Smooth muscle cell (in vitro differentiated cells): ENCODE data around the gene PDE4A. TPM values are rescaled to one million over a fixed set of nuclear protein-coding genes. Genes with fewer than 3 reads are reported as not detected.
"Not testable (repeated sequence)": the region's sequence is repeated elsewhere in the genome, so short reads cannot be mapped to it uniquely, and the experiment has no call there.

ENCODE experiments used
- DNase-seq: peaks from one replicate; lab custom pipeline; 2025; ENCODE audit not compliant: unreplicated experiment; lab: John Stamatoyannopoulos, UW
- H2AFZ ChIP-seq: fragments of 200-600 bp; sonication (generic); 2 replicates; pipeline ENCODE4 v1.6.0; 2016; ENCODE audit warnings: antibody characterized with exemption, low read depth, mild to moderate bottlenecking
- H3F3A ChIP-seq: fragments of 200-600 bp; sonication (generic); 2 replicates; pipeline ENCODE4 v1.6.0; 2017; ENCODE audit warnings: antibody characterized with exemption, low read depth
- H3K27ac ChIP-seq: fragments of 200-600 bp; sonication (generic); 2 replicates; pipeline ENCODE4 v1.5.1; 2016; ENCODE audit warnings: low read depth, mild to moderate bottlenecking
- H3K27me3 ChIP-seq: fragments of 200-600 bp; sonication (generic); 2 replicates; pipeline ENCODE4 v1.6.1; 2016; ENCODE audit warnings: low read depth, mild to moderate bottlenecking
- H3K36me3 ChIP-seq: fragments of 200-600 bp; sonication (generic); 2 replicates; pipeline ENCODE4 v1.5.1; 2016; ENCODE audit warnings: low read depth
- H3K4me1 ChIP-seq: fragments of 200-600 bp; sonication (generic); 2 replicates; pipeline ENCODE4 v1.5.1; 2016; ENCODE audit warnings: low read depth
- H3K4me2 ChIP-seq: fragments of 200-600 bp; sonication (generic); 2 replicates; pipeline ENCODE4 v1.6.0; 2016; ENCODE audit warnings: mild to moderate bottlenecking
- H3K4me3 ChIP-seq: fragments of 200-600 bp; sonication (generic); 2 replicates; pipeline ENCODE4 v1.5.1; 2016; ENCODE audit warnings: mild to moderate bottlenecking
- H3K79me2 ChIP-seq: fragments of 200-600 bp; sonication (generic); 2 replicates; pipeline ENCODE4 v1.6.0; 2016; ENCODE audit warnings: low read depth, mild to moderate bottlenecking
- H3K9ac ChIP-seq: fragments of 200-600 bp; sonication (generic); 2 replicates; pipeline ENCODE4 v1.6.0; 2016; ENCODE audit warnings: low read depth
- H3K9me3 ChIP-seq: fragments of 200-600 bp; sonication (generic); replicated peaks from 2 replicates; pipeline ENCODE4 v1.5.1; 2016; ENCODE audit warnings: low read depth
- H4K20me1 ChIP-seq: fragments of 200-600 bp; sonication (generic); 2 replicates; pipeline ENCODE4 v1.6.0; 2016; ENCODE audit warnings: low read depth
- WGBS: methylation state at CpG from one replicate; pipeline ENCODE4 v1.1.7; 2016; ENCODE audit warnings: low lambda C conversion rate; 5-methylcytosine and 5-hydroxymethylcytosine counted together
- polyA plus RNA-seq: library from polyadenylated mRNA; unstranded; fragments of >200 nt; fragmentation: Nextera tagmentation; extraction: Ambion mirVana; gene quantifications from 2 replicates; pipeline ENCODE4 v1.2.1, GENCODE V29; 2016
- total RNA-seq: library from RNA; depleted of rRNA; stranded (reverse); fragments of >200 nt; gene quantifications from 2 replicates; pipeline ENCODE4 v1.2.3, GENCODE V29; 2014
- TF ChIP-seq, protein P1 (sequence below): fragments of 200-600 bp; sonication (generic); IDR thresholded peaks from 2 replicates; pipeline ENCODE4 v1.5.1; 2017; ENCODE audit warnings: borderline replicate concordance, mild to moderate bottlenecking, antibody characterized with exemption; ENCODE audit not compliant: insufficient read depth, poor library complexity, severe bottlenecking

The PDE4A gene
- total and polyA plus RNA-seq, 2 experiments from 2014 or later = 2.7 to 16.4 TPM

DNA sequence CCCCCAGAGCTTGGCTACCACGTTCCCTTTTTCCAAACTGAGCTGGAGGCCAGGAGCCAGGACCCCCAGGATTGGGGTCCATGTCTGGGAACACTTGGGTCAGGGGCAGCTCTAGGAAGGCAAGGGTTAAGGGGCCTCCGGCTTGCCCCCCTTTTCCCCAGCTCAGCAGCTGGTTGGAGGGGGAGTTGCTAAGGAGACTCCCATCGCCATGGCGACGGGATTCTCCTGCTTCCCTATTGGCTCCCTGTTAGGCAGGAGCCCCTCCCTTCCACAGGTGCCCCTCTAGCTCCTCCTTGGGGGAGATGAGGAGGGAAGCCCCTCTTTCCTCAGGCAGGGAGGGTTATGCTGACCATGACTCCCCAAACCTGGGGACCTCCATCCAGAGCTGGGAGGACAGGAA, 33.9 kb downstream of the PDE4A start:
- no peaks in the 10 kb centered on the region for H4K20me1 ChIP-seq
- H3F3A ChIP-seq = no peaks in the 10 kb centered on the region
- H3K4me3 ChIP-seq = no peak overlapping the region
- no peak overlapping the region for H3K27ac ChIP-seq
- 66% methylated on average over 5 of the region's 5 CpGs for WGBS
- TF ChIP-seq, protein P1, sequence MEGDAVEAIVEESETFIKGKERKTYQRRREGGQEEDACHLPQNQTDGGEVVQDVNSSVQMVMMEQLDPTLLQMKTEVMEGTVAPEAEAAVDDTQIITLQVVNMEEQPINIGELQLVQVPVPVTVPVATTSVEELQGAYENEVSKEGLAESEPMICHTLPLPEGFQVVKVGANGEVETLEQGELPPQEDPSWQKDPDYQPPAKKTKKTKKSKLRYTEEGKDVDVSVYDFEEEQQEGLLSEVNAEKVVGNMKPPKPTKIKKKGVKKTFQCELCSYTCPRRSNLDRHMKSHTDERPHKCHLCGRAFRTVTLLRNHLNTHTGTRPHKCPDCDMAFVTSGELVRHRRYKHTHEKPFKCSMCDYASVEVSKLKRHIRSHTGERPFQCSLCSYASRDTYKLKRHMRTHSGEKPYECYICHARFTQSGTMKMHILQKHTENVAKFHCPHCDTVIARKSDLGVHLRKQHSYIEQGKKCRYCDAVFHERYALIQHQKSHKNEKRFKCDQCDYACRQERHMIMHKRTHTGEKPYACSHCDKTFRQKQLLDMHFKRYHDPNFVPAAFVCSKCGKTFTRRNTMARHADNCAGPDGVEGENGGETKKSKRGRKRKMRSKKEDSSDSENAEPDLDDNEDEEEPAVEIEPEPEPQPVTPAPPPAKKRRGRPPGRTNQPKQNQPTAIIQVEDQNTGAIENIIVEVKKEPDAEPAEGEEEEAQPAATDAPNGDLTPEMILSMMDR = no peak
- H2AFZ ChIP-seq = no peak overlapping the region
- no peaks in the 10 kb centered on the region for H3K4me1 ChIP-seq
- no peak overlapping the region for H3K9ac ChIP-seq
- H3K4me2 ChIP-seq = no peak overlapping the region
- no peak for DNase-seq
- no peaks in the 10 kb centered on the region for H3K9me3 ChIP-seq
- H3K36me3 ChIP-seq = no peaks in the 10 kb centered on the region
- H3K79me2 ChIP-seq = no peaks in the 10 kb centered on the region
- H3K27me3 ChIP-seq = no peaks in the 10 kb centered on the region

DNA sequence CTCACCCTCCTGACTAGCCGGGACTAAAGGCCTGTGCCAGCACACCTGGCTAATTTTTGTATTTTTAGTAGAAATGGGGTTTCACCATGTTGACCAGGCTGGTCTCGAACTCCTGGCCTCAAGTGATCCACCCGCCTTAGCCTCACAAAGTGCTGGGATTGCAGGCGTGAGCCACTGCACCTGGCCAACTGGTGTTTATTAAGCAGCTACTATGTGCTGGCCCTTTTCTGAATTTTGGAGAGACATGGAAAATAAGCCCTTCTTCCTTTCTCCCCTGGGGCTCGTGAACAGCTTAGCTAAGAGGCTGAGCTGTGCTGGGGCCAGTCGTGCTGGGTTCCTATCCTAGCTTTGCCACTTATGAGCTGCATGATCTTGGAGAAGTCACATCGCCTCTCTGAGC, 38.4 kb downstream of the PDE4A start:
- H3K79me2 ChIP-seq, H3K9me3 ChIP-seq, H4K20me1 ChIP-seq, H3K4me3 ChIP-seq, DNase-seq, H3K27ac ChIP-seq, H3K4me2 ChIP-seq, H3F3A ChIP-seq, H3K36me3 ChIP-seq, H3K9ac ChIP-seq, H3K27me3 ChIP-seq, H2AFZ ChIP-seq, H3K4me1 ChIP-seq: not testable (repeated sequence)
- WGBS = 92% methylated on average over 7 of the region's 7 CpGs

DNA sequence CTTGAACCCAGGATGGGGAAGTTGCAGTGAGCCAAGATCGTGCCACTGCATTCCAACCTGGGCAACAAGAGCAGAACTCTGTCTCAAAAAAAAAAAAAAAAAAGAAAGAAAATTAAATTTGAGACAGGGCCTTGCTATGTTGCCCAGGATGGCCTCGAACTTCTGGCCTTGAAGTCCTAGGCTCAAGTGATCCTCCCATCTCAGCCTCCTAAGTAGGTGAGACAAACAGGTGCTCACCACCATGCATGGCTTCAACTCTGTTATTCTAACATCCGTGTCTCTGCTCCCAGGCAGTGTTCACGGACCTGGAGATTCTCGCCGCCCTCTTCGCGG, 40.3 kb downstream of the PDE4A start:
- Histone ChIP-seq H3F3A (no peaks in the 10 kb centered on the region), H3K36me3 (no peaks in the 10 kb centered on the region), H2AFZ (no peak overlapping the region), H3K4me1 (no peaks in the 10 kb centered on the region), H3K79me2 (no peaks in the 10 kb centered on the region), H3K4me2 (peak overlapping the region; percentile 54), H3K9ac (no peak overlapping the region), H3K9me3 (no peaks in the 10 kb centered on the region), H3K27me3 (no peaks in the 10 kb centered on the region), H3K27ac (no peak overlapping the region), H4K20me1 (no peaks in the 10 kb centered on the region), H3K4me3 (no peak overlapping the region)
- no peak for DNase-seq
- TF ChIP-seq, protein P1 = no peak
- 42% methylated on average over 8 of the region's 8 CpGs for WGBS

DNA sequence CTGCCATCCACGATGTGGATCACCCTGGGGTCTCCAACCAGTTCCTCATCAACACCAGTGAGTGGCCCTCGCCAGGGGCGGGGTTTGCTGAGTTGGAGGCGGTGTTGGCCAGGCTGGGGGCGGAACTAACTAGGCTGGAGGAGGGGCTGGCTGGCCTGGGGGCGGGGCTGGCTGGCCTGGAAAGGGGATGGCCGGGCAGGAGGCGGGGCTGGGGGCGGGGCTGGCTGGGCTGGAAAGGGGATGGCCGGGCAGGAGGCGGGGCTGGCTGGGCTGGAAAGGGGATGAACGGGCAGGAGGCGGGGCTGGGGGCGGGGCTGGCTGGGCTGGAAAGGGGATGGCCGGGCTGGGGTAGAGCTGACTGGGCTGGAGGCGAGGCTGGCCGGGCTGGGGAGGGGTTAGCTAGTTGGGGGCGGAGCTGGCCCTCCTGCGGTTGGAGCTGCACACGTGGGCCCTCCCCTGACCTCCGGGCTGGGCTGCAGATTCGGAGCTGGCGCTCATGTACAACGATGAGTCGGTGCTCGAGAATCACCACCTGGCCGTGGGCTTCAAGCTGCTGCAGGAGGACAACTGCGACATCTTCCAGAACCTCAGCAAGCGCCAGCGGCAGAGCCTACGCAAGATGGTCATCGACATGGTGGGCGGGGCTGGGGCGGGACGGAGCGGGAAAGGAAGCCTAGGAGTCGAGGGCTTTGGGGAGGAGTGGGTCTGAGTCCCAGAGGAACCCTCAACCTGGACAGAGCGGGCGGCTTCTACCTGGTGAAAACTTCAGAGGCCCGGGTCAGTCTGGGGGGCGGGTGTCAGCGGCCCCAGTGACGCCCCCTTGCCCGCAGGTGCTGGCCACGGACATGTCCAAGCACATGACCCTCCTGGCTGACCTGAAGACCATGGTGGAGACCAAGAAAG, 41.0 kb downstream of the PDE4A start:
- Histone ChIP-seq H3K36me3 (no peaks in the 10 kb centered on the region), H3K9ac (no peak overlapping the region), H4K20me1 (no peaks in the 10 kb centered on the region), H3K27ac (no peak overlapping the region), H2AFZ (peak overlapping the region; percentile 23), H3F3A (no peaks in the 10 kb centered on the region), H3K4me1 (no peaks in the 10 kb centered on the region), H3K4me3 (peak overlapping the region; percentile 44), H3K4me2 (peak overlapping the region; percentile 82), H3K79me2 (no peaks in the 10 kb centered on the region), H3K27me3 (no peaks in the 10 kb centered on the region), H3K9me3 (no peaks in the 10 kb centered on the region)
- WGBS = 14% methylated on average over 36 of the region's 45 CpGs
- DNase-seq = peak; percentile 93
- TF ChIP-seq, protein P1 = no peak

DNA sequence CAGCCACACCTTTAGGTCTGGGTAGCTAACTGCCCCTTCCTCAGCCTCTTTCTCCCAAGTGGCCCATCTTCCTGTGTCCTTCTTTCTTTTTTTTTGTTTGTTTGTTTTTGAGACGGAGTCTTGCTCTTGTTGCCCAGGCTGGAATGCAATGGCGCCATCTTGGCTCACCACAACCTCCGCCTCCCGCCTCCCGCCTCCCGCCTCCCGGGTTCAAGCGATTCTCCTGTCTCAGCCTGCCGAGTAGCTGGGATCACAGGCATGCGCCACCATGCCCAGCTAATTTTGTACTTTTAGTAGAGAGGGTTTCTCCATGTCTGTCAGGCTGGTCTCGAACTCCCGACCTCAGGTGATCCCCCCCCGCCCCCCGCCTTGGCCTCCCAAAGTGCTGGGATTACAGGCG, 41.7 kb downstream of the PDE4A start:
- not testable (repeated sequence) for H3K27ac ChIP-seq, H3K79me2 ChIP-seq, H3K9ac ChIP-seq, DNase-seq, H2AFZ ChIP-seq, H3K9me3 ChIP-seq, H3K27me3 ChIP-seq, H3F3A ChIP-seq, H4K20me1 ChIP-seq, H3K4me1 ChIP-seq, H3K36me3 ChIP-seq
- Histone ChIP-seq H3K4me3 (peak overlapping the region; percentile 44), H3K4me2 (peak overlapping the region; percentile 82)
- over 99% methylated on average over 10 of the region's 15 CpGs for WGBS
